GM23338 (cell line): ENCODE data around the gene HMGCL. TPM values are rescaled to one million over a fixed set of nuclear protein-coding genes. Genes with fewer than 3 reads are reported as not detected.

Experiments
- ATAC-seq: fragments of 200-7000 bp; cut with Tn5 transposase; 3 replicates; pipeline ENCODE4 v1.9.1; 2020
- DNase-seq: peaks from one replicate; pipeline ENCODE4 v3.0.0-alpha.2; 2015; ENCODE audit warnings: low spot score
- H2AFZ ChIP-seq: fragments of 200-600 bp; sonication (generic); 2 replicates; pipeline ENCODE4 v1.8.0; 2016; ENCODE audit warnings: antibody characterized with exemption, mild to moderate bottlenecking, moderate library complexity
- H3F3A ChIP-seq: fragments of 200-600 bp; sonication (generic); replicated peaks from 2 replicates; pipeline ENCODE4 v1.8.0; 2017; ENCODE audit warnings: antibody characterized with exemption, mixed run types, low read depth
- H3K27ac ChIP-seq: fragments of 200-600 bp; sonication (generic); 2 replicates; pipeline ENCODE4 v1.6.1; 2016; ENCODE audit warnings: low read depth
- H3K27me3 ChIP-seq: fragments of 200-600 bp; sonication (generic); 2 replicates; pipeline ENCODE4 v1.8.0; 2016; ENCODE audit warnings: mild to moderate bottlenecking, mixed run types, moderate library complexity; ENCODE audit not compliant: insufficient read depth
- H3K36me3 ChIP-seq: fragments of 200-600 bp; sonication (generic); 2 replicates; pipeline ENCODE4 v1.8.0; 2016; ENCODE audit warnings: mild to moderate bottlenecking; ENCODE audit not compliant: insufficient read depth
- H3K4me1 ChIP-seq: fragments of 200-600 bp; sonication (generic); 2 replicates; pipeline ENCODE4 v1.8.0; 2016; ENCODE audit warnings: mild to moderate bottlenecking, moderate library complexity; ENCODE audit not compliant: insufficient read depth
- H3K4me2 ChIP-seq: fragments of 200-600 bp; sonication (generic); 2 replicates; pipeline ENCODE4 v1.7.1; 2017; ENCODE audit warnings: mixed run types
- H3K4me3 ChIP-seq: fragments of 200-600 bp; sonication (generic); 2 replicates; pipeline ENCODE4 v1.6.1; 2016; ENCODE audit warnings: mixed run types
- H3K79me2 ChIP-seq: fragments of 200-600 bp; sonication (generic); replicated peaks from 2 replicates; pipeline ENCODE4 v1.8.0; 2017; ENCODE audit warnings: mild to moderate bottlenecking; ENCODE audit not compliant: insufficient read depth
- H3K9me2 ChIP-seq: fragments of 200-600 bp; sonication (generic); 2 replicates; pipeline ENCODE4 v1.8.0; 2017; ENCODE audit not compliant: insufficient read depth
- H4K20me1 ChIP-seq: fragments of 200-600 bp; sonication (generic); replicated peaks from 2 replicates; pipeline ENCODE4 v1.8.0; 2017; ENCODE audit warnings: mild to moderate bottlenecking; ENCODE audit not compliant: insufficient read depth
- H3K27ac Mint-ChIP-seq: 2 replicates; pipeline ENCODE4 v1.8.0; 2020; ENCODE audit warnings: inconsistent platforms, mild to moderate bottlenecking, moderate library complexity, mixed read lengths
- H3K27me3 Mint-ChIP-seq: 3 replicates; pipeline ENCODE4 v1.8.0; 2022; ENCODE audit warnings: low read depth, mild to moderate bottlenecking, moderate library complexity, mixed read lengths, inconsistent platforms; ENCODE audit not compliant: insufficient read depth, poor library complexity
- H3K36me3 Mint-ChIP-seq: 3 replicates; pipeline ENCODE4 v1.8.0; 2021; ENCODE audit warnings: low read depth, mild to moderate bottlenecking, inconsistent platforms, moderate library complexity, mixed read lengths
- H3K4me1 Mint-ChIP-seq: 3 replicates; pipeline ENCODE4 v1.8.0; 2020; ENCODE audit warnings: mild to moderate bottlenecking, inconsistent platforms, mixed read lengths
- H3K4me3 Mint-ChIP-seq: 3 replicates; pipeline ENCODE4 v1.8.0; 2021; ENCODE audit warnings: moderate library complexity, mild to moderate bottlenecking, inconsistent platforms, mixed read lengths
- H3K9me3 Mint-ChIP-seq: 3 replicates; pipeline ENCODE4 v1.8.0; 2020; ENCODE audit warnings: moderate library complexity, mild to moderate bottlenecking, inconsistent platforms, mixed read lengths
- CREB1 ChIP-seq: fragments of 250-450 bp; sonication (Bioruptor Pico); IDR thresholded peaks from 2 replicates; pipeline ENCODE4 v1.5.0; 2020; ENCODE audit warnings: low read depth, mild to moderate bottlenecking, moderate library complexity
- CTCF ChIP-seq, 2 experiments: fragments of 200-600 bp in 1 of 2; sonication (generic) in 1 of 2; conservative IDR thresholded peaks; 2 replicates each; pipeline versions ENCODE4 v1.5.1 to v1.6.1; 2016 to 2017; ENCODE audit warnings: antibody characterized with exemption in 2 of 2, low read depth in 2 of 2, mild to moderate bottlenecking in 2 of 2, moderate library complexity in 1 of 2
- ETS1 ChIP-seq: IDR thresholded peaks from 2 replicates; pipeline ENCODE4 v1.6.1; 2016; ENCODE audit warnings: antibody characterized with exemption
- EZH2 ChIP-seq: fragments of 200-600 bp; sonication (generic); IDR thresholded peaks from one replicate; pipeline ENCODE4 v1.8.0; 2017; ENCODE audit warnings: antibody characterized with exemption, mild to moderate bottlenecking, low read depth; ENCODE audit not compliant: unreplicated experiment
- EZH2phosphoT487 ChIP-seq: fragments of 200-600 bp; sonication (generic); IDR thresholded peaks from one replicate; pipeline ENCODE4 v1.8.1; 2018; ENCODE audit warnings: antibody characterized with exemption; ENCODE audit not compliant: unreplicated experiment
- JUNB ChIP-seq: IDR thresholded peaks from one replicate; pipeline ENCODE4 v1.6.1; 2016; ENCODE audit warnings: antibody characterized with exemption; ENCODE audit not compliant: unreplicated experiment
- NANOG ChIP-seq: IDR thresholded peaks from 2 replicates; pipeline ENCODE4 v1.6.1; 2016; ENCODE audit warnings: antibody characterized with exemption, borderline replicate concordance
- POLR2AphosphoS5 ChIP-seq: IDR thresholded peaks from 2 replicates; pipeline ENCODE4 v1.6.1; 2016; ENCODE audit warnings: antibody characterized with exemption, low read depth
- STAT1 ChIP-seq: IDR thresholded peaks from one replicate; pipeline ENCODE4 v1.6.1; 2016; ENCODE audit warnings: antibody characterized with exemption; ENCODE audit not compliant: unreplicated experiment
- ZNF114 ChIP-seq: fragments of 250-450 bp; sonication (Bioruptor Pico); IDR thresholded peaks from 2 replicates; pipeline ENCODE4 v1.5.0; 2020; ENCODE audit warnings: mild to moderate bottlenecking, moderate library complexity
- ZNF331 ChIP-seq: fragments of 250-450 bp; sonication (Bioruptor Pico); IDR thresholded peaks from 2 replicates; pipeline ENCODE4 v1.5.0; 2020; ENCODE audit warnings: low read depth, mild to moderate bottlenecking, moderate library complexity
- polyA plus RNA-seq: library from polyadenylated mRNA; unstranded; fragments of >200 nt; fragmentation: Nextera tagmentation; extraction: Ambion mirVana; gene quantifications from 2 replicates; pipeline ENCODE4 v1.2.1, GENCODE V29; 2016
- total RNA-seq: library from RNA; depleted of rRNA; stranded (reverse); fragments of >200 nt; shearing (Covaris generic); gene quantifications from 2 replicates; pipeline ENCODE4 v1.2.3, GENCODE V29; 2014
- TF ChIP-seq, protein P1 (sequence below): fragments of 250-450 bp; sonication (Bioruptor Pico); IDR thresholded peaks from 2 replicates; pipeline ENCODE4 v1.5.0; 2020; ENCODE audit warnings: mild to moderate bottlenecking, moderate library complexity
- TF ChIP-seq, protein P2 (sequence below): IDR thresholded peaks from one replicate; pipeline ENCODE4 v1.6.1; 2018; ENCODE audit warnings: antibody characterized with exemption; ENCODE audit not compliant: unreplicated experiment

HMGCL gene
- total and polyA plus RNA-seq, 2 experiments from 2014 or later: 11.6 to 13.7 TPM

- no peak for ATAC-seq
- TF ChIP-seq STAT1 (no peak), EZH2phosphoT487 (no peak), ZNF114 (CRISPR knock-in tag) (no peak), CTCF (conservative IDR thresholded peaks at IDR 0.05; ENCODE audit: low read depth in 2 of 2) (no peak), JUNB (no peak), CREB1 (CRISPR knock-in tag) (no peak), ETS1 (no peak), ZNF331 (CRISPR knock-in tag) (no peak), NANOG (no peak), EZH2 (no peak), POLR2AphosphoS5 (no peak)
- TF ChIP-seq, protein P1, sequence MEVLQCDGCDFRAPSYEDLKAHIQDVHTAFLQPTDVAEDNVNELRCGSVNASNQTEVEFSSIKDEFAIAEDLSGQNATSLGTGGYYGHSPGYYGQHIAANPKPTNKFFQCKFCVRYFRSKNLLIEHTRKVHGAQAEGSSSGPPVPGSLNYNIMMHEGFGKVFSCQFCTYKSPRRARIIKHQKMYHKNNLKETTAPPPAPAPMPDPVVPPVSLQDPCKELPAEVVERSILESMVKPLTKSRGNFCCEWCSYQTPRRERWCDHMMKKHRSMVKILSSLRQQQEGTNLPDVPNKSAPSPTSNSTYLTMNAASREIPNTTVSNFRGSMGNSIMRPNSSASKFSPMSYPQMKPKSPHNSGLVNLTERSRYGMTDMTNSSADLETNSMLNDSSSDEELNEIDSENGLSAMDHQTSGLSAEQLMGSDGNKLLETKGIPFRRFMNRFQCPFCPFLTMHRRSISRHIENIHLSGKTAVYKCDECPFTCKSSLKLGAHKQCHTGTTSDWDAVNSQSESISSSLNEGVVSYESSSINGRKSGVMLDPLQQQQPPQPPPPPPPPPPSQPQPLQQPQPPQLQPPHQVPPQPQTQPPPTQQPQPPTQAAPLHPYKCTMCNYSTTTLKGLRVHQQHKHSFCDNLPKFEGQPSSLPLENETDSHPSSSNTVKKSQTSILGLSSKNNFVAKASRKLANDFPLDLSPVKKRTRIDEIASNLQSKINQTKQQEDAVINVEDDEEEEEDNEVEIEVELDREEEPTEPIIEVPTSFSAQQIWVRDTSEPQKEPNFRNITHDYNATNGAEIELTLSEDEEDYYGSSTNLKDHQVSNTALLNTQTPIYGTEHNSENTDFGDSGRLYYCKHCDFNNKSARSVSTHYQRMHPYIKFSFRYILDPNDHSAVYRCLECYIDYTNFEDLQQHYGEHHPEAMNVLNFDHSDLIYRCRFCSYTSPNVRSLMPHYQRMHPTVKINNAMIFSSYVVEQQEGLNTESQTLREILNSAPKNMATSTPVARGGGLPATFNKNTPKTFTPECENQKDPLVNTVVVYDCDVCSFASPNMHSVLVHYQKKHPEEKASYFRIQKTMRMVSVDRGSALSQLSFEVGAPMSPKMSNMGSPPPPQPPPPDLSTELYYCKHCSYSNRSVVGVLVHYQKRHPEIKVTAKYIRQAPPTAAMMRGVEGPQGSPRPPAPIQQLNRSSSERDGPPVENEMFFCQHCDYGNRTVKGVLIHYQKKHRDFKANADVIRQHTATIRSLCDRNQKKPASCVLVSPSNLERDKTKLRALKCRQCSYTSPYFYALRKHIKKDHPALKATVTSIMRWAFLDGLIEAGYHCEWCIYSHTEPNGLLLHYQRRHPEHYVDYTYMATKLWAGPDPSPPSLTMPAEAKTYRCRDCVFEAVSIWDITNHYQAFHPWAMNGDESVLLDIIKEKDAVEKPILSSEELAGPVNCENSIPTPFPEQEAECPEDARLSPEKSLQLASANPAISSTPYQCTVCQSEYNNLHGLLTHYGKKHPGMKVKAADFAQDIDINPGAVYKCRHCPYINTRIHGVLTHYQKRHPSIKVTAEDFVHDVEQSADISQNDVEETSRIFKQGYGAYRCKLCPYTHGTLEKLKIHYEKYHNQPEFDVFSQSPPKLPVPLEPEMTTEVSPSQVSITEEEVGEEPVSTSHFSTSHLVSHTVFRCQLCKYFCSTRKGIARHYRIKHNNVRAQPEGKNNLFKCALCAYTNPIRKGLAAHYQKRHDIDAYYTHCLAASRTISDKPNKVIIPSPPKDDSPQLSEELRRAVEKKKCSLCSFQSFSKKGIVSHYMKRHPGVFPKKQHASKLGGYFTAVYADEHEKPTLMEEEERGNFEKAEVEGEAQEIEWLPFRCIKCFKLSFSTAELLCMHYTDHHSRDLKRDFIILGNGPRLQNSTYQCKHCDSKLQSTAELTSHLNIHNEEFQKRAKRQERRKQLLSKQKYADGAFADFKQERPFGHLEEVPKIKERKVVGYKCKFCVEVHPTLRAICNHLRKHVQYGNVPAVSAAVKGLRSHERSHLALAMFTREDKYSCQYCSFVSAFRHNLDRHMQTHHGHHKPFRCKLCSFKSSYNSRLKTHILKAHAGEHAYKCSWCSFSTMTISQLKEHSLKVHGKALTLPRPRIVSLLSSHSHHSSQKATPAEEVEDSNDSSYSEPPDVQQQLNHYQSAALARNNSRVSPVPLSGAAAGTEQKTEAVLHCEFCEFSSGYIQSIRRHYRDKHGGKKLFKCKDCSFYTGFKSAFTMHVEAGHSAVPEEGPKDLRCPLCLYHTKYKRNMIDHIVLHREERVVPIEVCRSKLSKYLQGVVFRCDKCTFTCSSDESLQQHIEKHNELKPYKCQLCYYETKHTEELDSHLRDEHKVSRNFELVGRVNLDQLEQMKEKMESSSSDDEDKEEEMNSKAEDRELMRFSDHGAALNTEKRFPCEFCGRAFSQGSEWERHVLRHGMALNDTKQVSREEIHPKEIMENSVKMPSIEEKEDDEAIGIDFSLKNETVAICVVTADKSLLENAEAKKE (CRISPR knock-in tag): no peak
- TF ChIP-seq, protein P2, sequence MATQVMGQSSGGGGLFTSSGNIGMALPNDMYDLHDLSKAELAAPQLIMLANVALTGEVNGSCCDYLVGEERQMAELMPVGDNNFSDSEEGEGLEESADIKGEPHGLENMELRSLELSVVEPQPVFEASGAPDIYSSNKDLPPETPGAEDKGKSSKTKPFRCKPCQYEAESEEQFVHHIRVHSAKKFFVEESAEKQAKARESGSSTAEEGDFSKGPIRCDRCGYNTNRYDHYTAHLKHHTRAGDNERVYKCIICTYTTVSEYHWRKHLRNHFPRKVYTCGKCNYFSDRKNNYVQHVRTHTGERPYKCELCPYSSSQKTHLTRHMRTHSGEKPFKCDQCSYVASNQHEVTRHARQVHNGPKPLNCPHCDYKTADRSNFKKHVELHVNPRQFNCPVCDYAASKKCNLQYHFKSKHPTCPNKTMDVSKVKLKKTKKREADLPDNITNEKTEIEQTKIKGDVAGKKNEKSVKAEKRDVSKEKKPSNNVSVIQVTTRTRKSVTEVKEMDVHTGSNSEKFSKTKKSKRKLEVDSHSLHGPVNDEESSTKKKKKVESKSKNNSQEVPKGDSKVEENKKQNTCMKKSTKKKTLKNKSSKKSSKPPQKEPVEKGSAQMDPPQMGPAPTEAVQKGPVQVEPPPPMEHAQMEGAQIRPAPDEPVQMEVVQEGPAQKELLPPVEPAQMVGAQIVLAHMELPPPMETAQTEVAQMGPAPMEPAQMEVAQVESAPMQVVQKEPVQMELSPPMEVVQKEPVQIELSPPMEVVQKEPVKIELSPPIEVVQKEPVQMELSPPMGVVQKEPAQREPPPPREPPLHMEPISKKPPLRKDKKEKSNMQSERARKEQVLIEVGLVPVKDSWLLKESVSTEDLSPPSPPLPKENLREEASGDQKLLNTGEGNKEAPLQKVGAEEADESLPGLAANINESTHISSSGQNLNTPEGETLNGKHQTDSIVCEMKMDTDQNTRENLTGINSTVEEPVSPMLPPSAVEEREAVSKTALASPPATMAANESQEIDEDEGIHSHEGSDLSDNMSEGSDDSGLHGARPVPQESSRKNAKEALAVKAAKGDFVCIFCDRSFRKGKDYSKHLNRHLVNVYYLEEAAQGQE: no peak
Observed at GRCh38 chr1:23772854-23773242, 52.4 kb downstream of the HMGCL start.

More at GRCh38 chr1:23772854-23773242, 52.4 kb downstream of the HMGCL start:
- H4K20me1 ChIP-seq: no peaks in the 10 kb centered on the region; the same call in none of the 2 replicates
- H3K4me3 Mint-ChIP-seq: no peak overlapping the region
- 0 out of 2 replicates have a peak, but pooled peaks cover 6% of the 10 kb centered on the region for H3F3A ChIP-seq
- H3K79me2 ChIP-seq: peaks cover 21% of the 10 kb centered on the region
- no peak overlapping the region for H3K27ac ChIP-seq
- no peaks in the 10 kb centered on the region for H3K9me2 ChIP-seq
- H3K27me3 ChIP-seq: no peaks in the 10 kb centered on the region
- peaks cover 9% of the 10 kb centered on the region; the same call in 1 of the 2 replicates for H3K4me1 ChIP-seq
- H3K36me3 Mint-ChIP-seq: peaks cover 7% of the 10 kb centered on the region; the same call in 2 of the 3 replicates
- no peak overlapping the region for H3K4me2 ChIP-seq
- H3K27me3 Mint-ChIP-seq: peaks cover 2% of the 10 kb centered on the region
- no peaks in the 10 kb centered on the region for H3K9me3 Mint-ChIP-seq
- 0 out of 3 replicates have a peak, but pooled peaks cover 3% of the 10 kb centered on the region for H3K4me1 Mint-ChIP-seq
- no peak overlapping the region for H3K4me3 ChIP-seq
- H3K27ac Mint-ChIP-seq: no peak overlapping the region
- DNase-seq: no peak
- peaks cover 3% of the 10 kb centered on the region for H3K36me3 ChIP-seq
- H2AFZ ChIP-seq: no peak overlapping the region
